ENCODE results near the gene THAP4.

Gene THAP4

DNA sequence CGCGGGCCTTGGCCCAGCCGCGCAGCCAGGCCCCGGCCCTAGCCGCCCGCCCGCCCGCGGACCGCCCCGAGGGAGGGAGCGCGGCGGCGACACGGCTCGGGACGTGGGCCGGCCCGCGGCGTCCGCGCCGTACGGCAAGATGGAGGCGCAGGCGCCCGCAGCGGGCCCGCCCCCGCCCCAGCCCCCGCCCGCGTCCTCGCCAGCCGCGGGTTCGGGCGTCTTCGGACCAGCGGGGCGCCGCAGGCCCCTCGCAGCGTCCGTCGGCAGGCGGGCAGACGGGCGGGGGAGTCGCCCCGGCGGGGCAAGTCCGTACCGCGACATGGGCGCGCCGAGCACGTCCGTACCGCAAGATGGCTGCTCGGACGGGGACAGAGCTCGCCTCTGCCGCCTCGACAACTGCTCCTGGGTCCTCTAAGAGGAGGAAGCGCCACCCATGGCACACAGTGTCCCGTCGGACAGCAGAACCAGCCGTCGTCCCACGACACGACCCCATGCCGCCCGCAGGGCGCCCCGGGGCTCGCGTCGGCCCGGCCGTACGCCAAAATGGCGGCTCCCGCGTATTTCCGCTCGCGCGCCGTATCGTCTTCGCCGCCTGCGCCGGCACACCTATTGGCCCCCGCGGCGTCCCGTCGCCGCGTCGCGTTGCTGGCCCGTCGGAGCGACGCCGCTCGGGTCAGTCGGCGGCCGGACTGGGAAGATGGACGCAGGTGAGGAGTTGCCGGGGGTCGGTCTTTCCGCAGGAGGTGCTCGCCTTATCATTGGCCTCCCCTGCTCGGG, at the start of gene THAP4, which contains the start of gene ATG4B:
Gene THAP4 (minus strand): TSS at position 141 of the 777 bp plus-strand sequence. CDS start 141 bp downstream, outside the sequence.
Gene ATG4B (plus strand): TSS at position 676 of the 777 bp plus-strand sequence. CDS start 22 bp downstream, at position 698.
- in situ Hi-C loops (cut with MboI; ENCODE audit: low sequenced_read_pairs): no loop called here
- Histone ChIP-seq H3K9me3 (peaks cover 8% of the 10 kb centered on the region; the same call in 1 of the 2 replicates), H3K36me3 (replicated peaks) (peaks cover 34% of the 10 kb centered on the region), H3K27me3 (ENCODE audit: low read depth) (no peaks in the 10 kb centered on the region), H3K4me1 (peaks cover 16% of the 10 kb centered on the region), H3K4me3 (peak within 1 kb of the TSS; percentile 99)
- peak; percentile 74 to 86 for DNase-seq (ENCODE audit: low spot score in 2 of 2)

DNA sequence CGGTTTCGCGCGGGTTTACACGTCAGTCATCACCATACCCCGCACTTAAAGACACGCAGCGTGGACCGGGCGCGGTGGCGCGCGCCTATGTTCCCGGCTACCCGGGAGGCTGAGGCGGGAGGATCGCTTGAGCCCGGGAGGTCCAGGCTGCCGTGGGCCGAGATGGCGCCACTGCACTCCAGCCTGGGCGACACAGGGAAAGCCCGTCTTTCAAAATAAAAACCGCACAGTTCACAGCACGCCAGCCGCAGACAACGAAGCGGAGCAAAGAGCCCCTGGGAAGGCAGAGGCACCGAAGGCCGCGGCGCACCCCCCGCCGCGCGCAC, 49.3 kb upstream of the THAP4 start:
- DNase-seq (ENCODE audit: low spot score in 2 of 2): no peak
- no peaks in the 10 kb centered on the region for H3K9me3 ChIP-seq
- H3K4me3 ChIP-seq: peak overlapping the region; percentile 89
- in situ Hi-C loops (cut with MboI; ENCODE audit: low sequenced_read_pairs): no loop called here
- H3K27me3 ChIP-seq (ENCODE audit: low read depth): no peaks in the 10 kb centered on the region
- H3K4me1 ChIP-seq: peaks cover 17% of the 10 kb centered on the region
- peaks cover 65% of the 10 kb centered on the region for H3K36me3 ChIP-seq (replicated peaks)

DNA sequence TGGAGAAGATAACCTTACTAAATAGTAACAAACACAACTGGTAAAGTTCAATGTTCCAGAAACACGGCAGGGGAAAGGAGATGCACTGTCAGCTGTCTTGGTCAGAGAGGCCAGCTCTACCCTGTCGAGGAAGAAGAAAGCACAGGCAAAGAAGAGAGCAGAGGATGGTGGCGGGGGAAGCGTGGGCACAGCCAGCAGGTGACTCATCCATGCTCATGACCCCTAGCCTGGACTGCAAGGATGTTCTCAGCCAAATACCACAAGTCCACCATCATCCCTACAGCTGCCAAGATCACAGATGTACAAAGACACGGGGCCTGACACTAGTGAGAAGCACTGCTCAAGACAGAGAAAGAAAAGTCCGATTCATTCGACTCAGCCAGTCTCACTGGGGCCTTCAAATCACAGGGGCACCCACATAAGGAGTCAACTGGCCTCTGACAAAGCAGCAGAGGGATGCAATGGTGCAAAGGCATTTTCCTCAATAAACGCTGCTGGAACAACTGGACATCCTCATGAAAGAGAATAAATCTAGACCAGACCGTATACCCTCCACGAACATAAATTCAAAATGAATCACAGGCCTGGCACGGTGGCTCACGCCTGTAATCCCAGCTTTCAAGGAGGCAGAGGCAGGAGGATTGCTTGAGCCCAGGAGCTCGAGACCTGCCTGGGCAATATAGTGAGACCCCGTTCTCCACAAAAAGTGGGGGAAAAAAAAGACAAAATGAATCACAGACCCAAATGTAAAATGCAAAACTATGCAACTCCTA, 44.1 kb upstream of the THAP4 start:
- Histone ChIP-seq H3K27me3 (ENCODE audit: low read depth) (no peaks in the 10 kb centered on the region), H3K4me1 (peaks cover 14% of the 10 kb centered on the region), H3K36me3 (replicated peaks) (peaks cover 98% of the 10 kb centered on the region), H3K4me3 (no peak overlapping the region), H3K9me3 (no peaks in the 10 kb centered on the region)
- in situ Hi-C loops (cut with MboI; ENCODE audit: low sequenced_read_pairs): no loop called here
- no peak for DNase-seq (ENCODE audit: low spot score in 2 of 2)

DNA sequence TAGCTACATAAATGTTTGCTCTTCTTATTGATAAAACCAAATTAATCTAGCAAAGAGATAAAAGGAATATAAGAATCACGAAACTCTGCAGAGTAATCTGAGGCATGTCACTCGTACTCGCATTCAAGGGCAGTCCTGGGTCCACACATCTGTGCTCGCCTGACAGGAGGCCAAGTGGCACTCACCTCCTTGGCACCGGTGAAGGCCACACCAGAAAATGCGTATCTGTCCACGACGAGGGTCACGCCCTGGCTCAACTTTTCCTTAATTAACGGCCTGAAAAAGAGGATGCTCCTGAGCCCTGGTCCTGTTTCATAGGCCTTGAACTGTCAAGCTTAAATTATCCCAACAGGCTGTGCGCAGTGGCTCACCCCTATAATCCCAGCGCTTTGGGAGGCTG, 43.1 kb upstream of the THAP4 start:
- H3K4me3 ChIP-seq: no peak overlapping the region
- H3K27me3 ChIP-seq (ENCODE audit: low read depth): no peaks in the 10 kb centered on the region
- DNase-seq (ENCODE audit: low spot score in 2 of 2): no peak
- H3K9me3 ChIP-seq: no peaks in the 10 kb centered on the region
- in situ Hi-C loops (cut with MboI; ENCODE audit: low sequenced_read_pairs): no loop called here
- peaks cover 99% of the 10 kb centered on the region for H3K36me3 ChIP-seq (replicated peaks)
- peaks cover 6% of the 10 kb centered on the region for H3K4me1 ChIP-seq

DNA sequence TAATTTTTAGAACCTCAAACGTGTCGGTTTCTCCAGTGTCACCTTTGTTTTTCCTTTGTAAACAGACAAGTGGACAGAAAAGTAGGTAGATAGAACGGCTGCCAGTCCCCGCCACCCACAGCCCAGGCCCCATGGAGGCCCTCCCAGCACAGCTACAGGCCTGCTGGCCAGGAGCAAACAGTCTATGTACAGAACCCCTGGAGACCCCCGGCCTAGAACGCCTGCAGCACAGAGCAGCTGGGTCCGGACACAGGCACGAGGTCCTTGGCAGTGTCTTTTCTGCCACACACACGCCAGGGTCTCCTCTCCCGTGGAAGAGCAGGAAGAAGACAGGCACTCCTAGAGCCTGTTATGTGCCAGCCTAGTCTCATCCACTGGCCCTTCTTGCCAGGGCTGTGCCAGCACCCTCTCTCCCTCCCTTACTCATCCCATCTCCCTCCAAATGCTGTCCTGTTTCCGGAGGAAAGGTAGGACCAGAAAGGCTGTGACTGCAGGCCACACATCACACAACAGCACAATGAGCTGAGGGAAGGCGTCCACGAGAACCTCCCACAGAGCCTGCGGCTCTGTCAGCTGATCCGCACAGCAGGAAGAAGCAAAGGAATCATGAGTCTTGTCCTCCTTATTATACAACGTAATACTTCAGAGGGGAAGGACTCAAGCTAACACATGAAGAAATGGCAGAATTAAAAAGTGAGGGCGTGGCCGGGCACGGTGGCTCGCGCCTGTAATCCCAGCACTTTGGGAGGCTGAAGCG, 42.0 kb upstream of the THAP4 start:
- in situ Hi-C loops (cut with MboI; ENCODE audit: low sequenced_read_pairs): no loop called here
- Histone ChIP-seq H3K27me3 (ENCODE audit: low read depth) (no peaks in the 10 kb centered on the region), H3K9me3 (no peaks in the 10 kb centered on the region), H3K4me3 (no peak overlapping the region), H3K4me1 (no peaks in the 10 kb centered on the region), H3K36me3 (replicated peaks) (peaks cover 93% of the 10 kb centered on the region)
- no peak for DNase-seq (ENCODE audit: low spot score in 2 of 2)

GRCh38 chr2:241678307-241678706, 41.3 kb upstream of the THAP4 start:
- no peaks in the 10 kb centered on the region for H3K9me3 ChIP-seq
- no peak overlapping the region for H3K4me3 ChIP-seq
- no peaks in the 10 kb centered on the region for H3K27me3 ChIP-seq (ENCODE audit: low read depth)
- in situ Hi-C loops (cut with MboI; ENCODE audit: low sequenced_read_pairs): no loop called here
- H3K36me3 ChIP-seq (replicated peaks): peaks cover 86% of the 10 kb centered on the region
- no peak for DNase-seq (ENCODE audit: low spot score in 2 of 2)
- H3K4me1 ChIP-seq: no peaks in the 10 kb centered on the region

GRCh38 chr2:241677392-241677791, 40.4 kb upstream of the THAP4 start:
- no peak for DNase-seq (ENCODE audit: low spot score in 2 of 2)
- H3K36me3 ChIP-seq (replicated peaks): peaks cover 77% of the 10 kb centered on the region

GRCh38 chr2:241676665-241677064, 39.7 kb upstream of the THAP4 start:
- Histone ChIP-seq H3K9me3 (no peaks in the 10 kb centered on the region), H3K4me3 (no peak overlapping the region), H3K36me3 (replicated peaks) (peaks cover 70% of the 10 kb centered on the region), H3K27me3 (ENCODE audit: low read depth) (no peaks in the 10 kb centered on the region), H3K4me1 (no peaks in the 10 kb centered on the region)
- no peak for DNase-seq (ENCODE audit: low spot score in 2 of 2)
- in situ Hi-C loops (cut with MboI; ENCODE audit: low sequenced_read_pairs): no loop called here

More at GRCh38 chr2:241677392-241677791, 40.4 kb upstream of the THAP4 start:
- no peaks in the 10 kb centered on the region for H3K27me3 ChIP-seq (ENCODE audit: low read depth)
- no peaks in the 10 kb centered on the region for H3K4me1 ChIP-seq
- H3K9me3 ChIP-seq: no peaks in the 10 kb centered on the region
- in situ Hi-C loops (cut with MboI; ENCODE audit: low sequenced_read_pairs): no loop called here
- H3K4me3 ChIP-seq: no peak overlapping the region

- in situ Hi-C loops (cut with MboI; ENCODE audit: low sequenced_read_pairs): no loop called here
- Histone ChIP-seq H3K9me3 (no peaks in the 10 kb centered on the region), H3K4me1 (no peaks in the 10 kb centered on the region), H3K4me3 (no peak overlapping the region), H3K27me3 (ENCODE audit: low read depth) (no peaks in the 10 kb centered on the region), H3K36me3 (replicated peaks) (peaks cover 62% of the 10 kb centered on the region)
- no peak for DNase-seq (ENCODE audit: low spot score in 2 of 2)
These were observed 38.9 kb upstream of the THAP4 start for GRCh38 chr2:241675885-241676284.

DNA sequence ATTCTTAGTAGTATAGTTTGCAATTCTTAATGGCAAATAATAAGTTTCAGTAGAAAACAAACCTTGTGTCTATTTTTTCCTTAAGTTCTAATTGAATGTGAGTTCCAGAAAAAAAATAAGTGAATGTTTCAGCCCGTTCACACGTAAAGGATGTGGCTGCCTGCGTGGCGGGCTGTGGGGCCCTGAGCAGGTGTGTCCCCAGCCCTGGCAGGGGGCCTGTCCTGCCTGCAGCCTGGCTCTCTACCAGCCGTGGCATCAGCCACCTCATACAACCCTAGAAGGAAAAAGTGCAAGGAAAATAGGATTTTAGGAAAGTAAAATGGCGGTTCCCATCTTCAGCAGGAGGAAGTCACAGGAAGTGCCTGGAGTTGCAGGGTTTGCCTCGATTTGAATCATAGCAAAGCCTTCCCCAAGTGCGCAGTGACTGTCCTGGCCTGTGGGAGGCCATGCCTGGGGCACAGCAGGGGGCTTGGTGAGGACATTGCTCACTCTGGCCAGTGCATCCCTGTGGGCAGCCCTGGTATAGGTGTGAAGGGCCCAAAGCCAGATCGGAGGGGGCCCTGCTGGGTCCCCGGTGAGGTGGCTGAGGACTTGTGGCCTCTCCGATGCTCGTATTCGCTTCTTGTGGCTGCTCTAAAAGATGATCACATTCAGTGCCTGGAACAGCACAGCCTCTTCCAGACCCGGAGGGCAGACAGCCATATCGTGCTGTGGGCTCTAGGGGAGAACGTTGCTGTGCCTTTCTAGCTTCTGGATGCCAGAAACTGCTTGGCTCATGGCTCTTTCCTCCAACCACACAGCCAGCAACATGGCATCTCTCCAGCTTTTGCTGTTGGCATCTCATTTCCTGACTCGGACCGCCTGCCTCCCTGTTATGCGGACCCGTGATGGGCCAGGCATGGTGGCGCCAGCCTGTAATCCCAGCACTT, 37.1 kb upstream of the THAP4 start:
- Histone ChIP-seq H3K4me3 (no peak overlapping the region), H3K9me3 (no peaks in the 10 kb centered on the region), H3K4me1 (no peaks in the 10 kb centered on the region), H3K36me3 (replicated peaks) (peaks cover 48% of the 10 kb centered on the region), H3K27me3 (ENCODE audit: low read depth) (no peaks in the 10 kb centered on the region)
- DNase-seq (ENCODE audit: low spot score in 2 of 2): peak in 1 of 2 experiments; percentile 37
- in situ Hi-C loops (cut with MboI; ENCODE audit: low sequenced_read_pairs): loop anchor here (25.0 kb wide), 1 partner anchor 812 kb away; the partner anchor contains the start of gene AGXT

- H3K9me3 ChIP-seq: no peaks in the 10 kb centered on the region
- in situ Hi-C loops (cut with MboI; ENCODE audit: low sequenced_read_pairs): loop anchor here (25.0 kb wide), 1 partner anchor 811 kb away; the partner anchor contains the start of gene AGXT
- no peaks in the 10 kb centered on the region for H3K27me3 ChIP-seq (ENCODE audit: low read depth)
These were observed 36.3 kb upstream of the THAP4 start for GRCh38 chr2:241673189-241673663.

DNA sequence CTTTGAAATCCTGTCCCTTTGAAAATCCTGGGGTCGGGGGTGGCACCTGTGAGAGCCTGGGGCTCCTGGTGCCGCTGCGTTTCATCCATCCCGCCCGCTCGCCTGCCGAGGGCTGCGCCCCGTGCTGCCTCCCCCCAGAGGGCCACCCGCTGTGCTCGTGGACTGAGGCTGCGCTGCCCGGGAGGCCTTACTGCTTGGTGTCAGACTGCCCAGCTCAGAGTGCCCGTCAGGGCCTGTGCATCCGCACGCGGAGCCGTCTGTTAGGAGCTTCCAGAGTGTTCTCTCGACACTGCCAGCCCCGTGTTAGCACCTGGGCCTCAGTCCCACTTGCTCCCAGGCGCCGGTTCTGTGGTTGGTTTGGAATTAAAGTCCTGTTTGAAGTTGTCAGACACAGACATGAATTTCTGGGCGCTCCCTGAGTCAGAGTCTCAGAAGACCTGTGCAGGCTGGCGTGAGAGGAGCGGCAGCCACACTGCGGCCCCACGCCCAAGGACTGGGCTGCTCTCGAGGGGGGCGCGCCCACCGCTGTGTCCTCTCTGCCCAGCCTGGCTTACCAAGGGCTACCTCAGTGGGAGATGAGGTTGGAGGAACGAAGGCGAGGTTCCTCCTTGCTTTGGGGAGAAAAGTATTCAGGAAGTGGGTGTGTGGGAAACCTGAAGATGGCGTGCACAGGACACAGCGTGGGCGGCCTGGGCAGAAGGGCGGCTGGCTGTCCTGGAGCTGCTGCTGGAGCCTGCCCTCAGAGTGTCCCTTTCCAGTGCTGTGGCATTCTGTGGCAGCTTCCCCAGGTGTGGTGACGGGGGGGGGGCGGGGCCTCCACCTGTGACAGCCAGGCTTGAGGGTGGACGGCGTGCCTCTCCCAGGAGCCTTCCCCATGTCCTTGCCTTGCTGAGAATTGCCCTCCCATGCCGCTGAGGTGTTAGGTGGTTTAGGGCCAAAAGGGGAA, 35.6 kb upstream of the THAP4 start:
- H3K9me3 ChIP-seq: no peaks in the 10 kb centered on the region
- H3K27me3 ChIP-seq (ENCODE audit: low read depth): no peaks in the 10 kb centered on the region
- in situ Hi-C loops (cut with MboI; ENCODE audit: low sequenced_read_pairs): loop anchor here (25.0 kb wide), 1 partner anchor 810 kb away; the partner anchor contains the start of gene AGXT
- peaks cover 38% of the 10 kb centered on the region for H3K36me3 ChIP-seq (replicated peaks)
- H3K4me3 ChIP-seq: no peak overlapping the region
- DNase-seq (ENCODE audit: low spot score in 2 of 2): no peak
- no peaks in the 10 kb centered on the region for H3K4me1 ChIP-seq

More at GRCh38 chr2:241673189-241673663, 36.3 kb upstream of the THAP4 start:
- DNase-seq (ENCODE audit: low spot score in 2 of 2): no peak
- Histone ChIP-seq H3K4me1 (no peaks in the 10 kb centered on the region), H3K36me3 (replicated peaks) (peaks cover 39% of the 10 kb centered on the region), H3K4me3 (no peak overlapping the region)
